Tibial nerve (tissue), 4 donors: Measurements from ENCODE around the gene CLSTN3. TPM values are rescaled to one million over a fixed set of nuclear protein-coding genes. Genes with fewer than 3 reads are reported as not detected.

ENCODE experiments used
- DNase-seq, 2 donors: peaks; one replicate each; pipeline ENCODE4 v3.0.0-alpha.2; 2019; ENCODE audit warnings: low spot score in 2 of 2
- H3K27ac ChIP-seq, 4 donors: fragments of 200-600 bp; sonication (generic) in 3 of 4; one replicate each; pipeline ENCODE4 v1.5.1; 2017 to 2019; ENCODE audit warnings: mild to moderate bottlenecking in 1 of 4
- H3K27me3 ChIP-seq, 2 donors: fragments of 200-600 bp; sonication (generic) in 1 of 2; one replicate each; pipeline versions ENCODE4 v1.5.1 to v1.6.0; 2017 to 2019
- H3K36me3 ChIP-seq, 3 donors: fragments of 200-600 bp; sonication (generic); one replicate each; pipeline ENCODE4 v1.5.1; 2018 to 2019
- H3K4me1 ChIP-seq, 4 donors: fragments of 200-600 bp; sonication (generic) in 3 of 4; one replicate each; pipeline ENCODE4 v1.5.1; 2017 to 2019
- H3K4me3 ChIP-seq, 4 donors: fragments of 200-600 bp; sonication (generic) in 3 of 4; one replicate each; pipeline ENCODE4 v1.5.1; 2017 to 2019; ENCODE audit warnings: mild to moderate bottlenecking in 1 of 4, moderate library complexity in 1 of 4
- H3K9me3 ChIP-seq, 4 donors: fragments of 200-600 bp; sonication (generic) in 3 of 4; one replicate each; pipeline ENCODE4 v1.5.1; 2017 to 2019
- CTCF ChIP-seq, 5 experiments: fragments of 200-600 bp in 3 of 5; fragments of 450-650 bp in 2 of 5; sonication (generic) in 3 of 5; IDR thresholded peaks; one replicate each; pipeline ENCODE4 v1.5.1; 2016 to 2019; ENCODE audit warnings: antibody characterized with exemption in 5 of 5, mild to moderate bottlenecking in 3 of 5, moderate library complexity in 2 of 5
- EP300 ChIP-seq, 2 donors: sonication (generic); formaldehyde crosslinking; IDR thresholded peaks; one replicate each; pipeline ENCODE4 v1.6.1; 2017; ENCODE audit warnings: antibody characterized with exemption in 2 of 2, mild to moderate bottlenecking in 1 of 2
- POLR2A ChIP-seq, 2 donors: fragments of 450-650 bp; IDR thresholded peaks; one replicate each; pipeline ENCODE4 v1.6.1; 2017; ENCODE audit warnings: antibody characterized with exemption in 2 of 2, mild to moderate bottlenecking in 2 of 2, moderate library complexity in 2 of 2
- WGBS, 2 donors: methylation state at CpG; one replicate each; pipeline ENCODE4 v1.1.5; 2018; 5-methylcytosine and 5-hydroxymethylcytosine counted together
- total RNA-seq, 4 donors: library from RNA; depleted of rRNA; stranded (reverse); fragments of >200 nt; gene quantifications; one replicate each; pipeline ENCODE4 v1.1.0, GENCODE V29; 2016

CLSTN3 gene
- total RNA-seq, 4 donors from 2014 or later, result 40.0 to 112 (median 79.6) TPM

DNA sequence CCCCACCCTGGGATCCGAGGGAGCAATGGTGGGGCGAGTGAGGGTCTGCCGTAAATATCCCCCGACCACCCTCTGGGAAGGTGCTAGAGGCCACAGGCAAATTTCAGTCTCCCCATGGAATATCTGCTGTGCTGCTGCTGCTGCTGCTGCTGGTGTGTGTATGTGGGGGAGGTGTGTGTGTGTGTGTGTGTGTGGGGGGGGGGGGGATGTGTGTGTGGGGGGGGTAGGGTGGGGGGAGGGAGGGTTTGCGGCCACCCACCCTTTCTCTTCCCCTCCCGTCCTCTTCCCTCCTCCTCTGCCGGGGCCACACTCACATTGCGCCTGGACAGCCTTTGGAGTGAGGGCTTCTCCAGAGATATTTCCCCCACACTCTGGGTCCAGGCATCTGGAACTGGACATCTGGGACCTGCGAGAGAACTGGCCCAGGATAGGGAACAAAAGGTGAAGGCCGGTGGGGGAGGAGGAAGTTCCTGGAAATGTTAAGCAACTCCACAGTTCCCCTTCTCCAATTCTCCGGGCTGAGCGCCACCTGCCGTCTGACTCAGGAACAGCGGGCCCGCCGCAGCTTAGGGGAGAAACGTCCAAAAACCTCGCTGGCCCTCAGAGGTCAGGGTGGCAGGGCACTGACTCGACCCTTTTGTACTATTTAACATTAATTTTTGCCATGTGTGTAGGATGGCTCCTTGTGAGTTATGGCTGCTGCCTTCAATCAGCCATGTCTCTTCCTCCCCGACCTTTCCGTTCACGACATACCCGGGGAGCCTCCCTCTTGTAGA, 21.2 kb upstream of the CLSTN3 start, which contains the start of gene C1RL:
C1RL (minus strand) TSS at position 419 of the 776 bp plus-strand sequence; CDS start at position 385, 34 bp downstream.
- Histone ChIP-seq H3K9me3 (peaks cover 0 to 9% (median 0%) of the 10 kb centered on the region in 4 donors), H3K4me3 (peak within 1 kb of the TSS; percentile 45 to 68 (median 56)), H3K27ac (peak within 1 kb of the TSS; percentile 89 to 96 (median 94)), H3K4me1 (peaks cover 0 to 56% (median 12%) of the 10 kb centered on the region in 4 donors), H3K27me3 (no peaks in the 10 kb centered on the region), H3K36me3 (peaks cover 0 to 25% (median 0%) of the 10 kb centered on the region in 3 donors)
- peak; percentile 97 to 99 for DNase-seq
- WGBS, 2 donors, result 8 to 13% methylated on average over 21 to 23 of the region's 23 CpGs
- TF ChIP-seq POLR2A (IDR thresholded peaks at IDR 0.05) (peak; percentile 23 to 37), CTCF (IDR thresholded peaks at IDR 0.05) (peak; percentile 98 to 99 (median 98)), EP300 (IDR thresholded peaks at IDR 0.05) (peak; percentile 94 to 96)

GRCh38 chr12:7109572-7109920, 20.6 kb upstream of the CLSTN3 start:
- peak overlapping the region; percentile 61 to 94 (median 92) for H3K27ac ChIP-seq
- H3K4me3 ChIP-seq, result peak overlapping the region in 3 of 4 donors; percentile 52 to 68 (median 59)
- peaks cover 0 to 9% (median 0%) of the 10 kb centered on the region in 4 donors for H3K9me3 ChIP-seq
- WGBS, 2 donors, result 58 to 64% methylated on average over 5 of the region's 5 CpGs
- H3K4me1 ChIP-seq, result peaks cover 0 to 56% (median 12%) of the 10 kb centered on the region in 4 donors
- no peak for TF ChIP-seq CTCF (IDR thresholded peaks at IDR 0.05)
- no peak for TF ChIP-seq EP300 (IDR thresholded peaks at IDR 0.05)
- TF ChIP-seq POLR2A (IDR thresholded peaks at IDR 0.05), result no peak
- no peak for DNase-seq
- peaks cover 0 to 20% (median 0%) of the 10 kb centered on the region in 3 donors for H3K36me3 ChIP-seq
- H3K27me3 ChIP-seq, result no peaks in the 10 kb centered on the region

- peaks cover 0 to 56% (median 12%) of the 10 kb centered on the region in 4 donors for H3K4me1 ChIP-seq
- no peak for TF ChIP-seq EP300 (IDR thresholded peaks at IDR 0.05)
- TF ChIP-seq POLR2A (IDR thresholded peaks at IDR 0.05), result no peak
- no peak for TF ChIP-seq CTCF (IDR thresholded peaks at IDR 0.05)
- H3K27me3 ChIP-seq, result no peaks in the 10 kb centered on the region
- peaks cover 0 to 20% (median 2%) of the 10 kb centered on the region in 3 donors for H3K36me3 ChIP-seq
- no peak overlapping the region for H3K4me3 ChIP-seq
- H3K27ac ChIP-seq, result peak overlapping the region in 1 of 4 donors; percentile 94
- no peak for DNase-seq
- H3K9me3 ChIP-seq, result peaks cover 0 to 7% (median 0%) of the 10 kb centered on the region in 4 donors
- WGBS, 2 donors, result 87 to 88% methylated on average over 5 of the region's 5 CpGs
Measured at GRCh38 chr12:7110661-7111060, 19.5 kb upstream of the CLSTN3 start.

- WGBS, 2 donors, result 58 to 62% methylated on average over 4 of the region's 4 CpGs
Measured at GRCh38 chr12:7112041-7112440, 18.1 kb upstream of the CLSTN3 start.

DNA sequence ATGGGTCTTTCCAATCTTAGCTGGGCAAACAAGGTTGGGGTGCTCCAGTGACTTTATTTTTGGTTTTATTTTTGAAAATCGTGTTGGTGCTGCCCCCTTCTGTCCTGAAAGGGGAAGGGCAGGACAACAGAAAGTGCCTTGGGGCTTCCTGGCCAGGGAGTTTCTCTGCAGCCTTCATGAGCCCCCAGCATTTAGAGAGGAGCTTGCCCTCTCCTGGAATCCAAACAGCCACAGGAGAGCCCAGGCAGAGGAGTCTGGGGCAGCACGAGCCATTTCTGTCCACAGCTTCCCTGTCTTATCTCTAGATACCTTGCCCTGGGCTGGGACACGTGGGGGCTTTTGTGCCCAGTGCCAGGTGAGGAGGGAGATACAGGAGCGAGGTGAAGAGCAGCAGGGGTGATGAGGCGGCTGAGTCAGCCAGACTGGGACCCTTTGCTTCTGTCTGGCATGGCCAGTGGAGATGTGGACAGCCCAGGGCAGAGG, 16.7 kb upstream of the CLSTN3 start:
- no peaks in the 10 kb centered on the region for H3K9me3 ChIP-seq
- H3K36me3 ChIP-seq, result peaks cover 0 to 37% (median 4%) of the 10 kb centered on the region in 3 donors
- H3K27me3 ChIP-seq, result no peaks in the 10 kb centered on the region
- 43 to 45% methylated on average over 5 of the region's 5 CpGs for WGBS, 2 donors
- no peak for DNase-seq
- H3K4me1 ChIP-seq, result peaks cover 0 to 38% (median 8%) of the 10 kb centered on the region in 4 donors
- TF ChIP-seq POLR2A (IDR thresholded peaks at IDR 0.05), result no peak
- peak in 1 of 2 donors; percentile 8 for TF ChIP-seq EP300 (IDR thresholded peaks at IDR 0.05)
- TF ChIP-seq CTCF (IDR thresholded peaks at IDR 0.05), result peak; percentile 78 to 89 (median 83)
- peak overlapping the region in 2 of 4 donors; percentile 36 to 72 for H3K27ac ChIP-seq
- no peak overlapping the region for H3K4me3 ChIP-seq

More at GRCh38 chr12:7112041-7112440, 18.1 kb upstream of the CLSTN3 start:
- H3K36me3 ChIP-seq, result peaks cover 0 to 24% (median 4%) of the 10 kb centered on the region in 3 donors
- H3K4me3 ChIP-seq, result no peak overlapping the region
- no peaks in the 10 kb centered on the region for H3K9me3 ChIP-seq
- DNase-seq, result no peak
- no peaks in the 10 kb centered on the region for H3K27me3 ChIP-seq
- TF ChIP-seq POLR2A (IDR thresholded peaks at IDR 0.05), result no peak
- peaks cover 0 to 47% (median 10%) of the 10 kb centered on the region in 4 donors for H3K4me1 ChIP-seq
- H3K27ac ChIP-seq, result peak overlapping the region in 2 of 4 donors; percentile 50 to 72
